ENCODE data around the gene BARX2. TPM values are rescaled to one million over a fixed set of nuclear protein-coding genes. Genes with fewer than 3 reads are reported as not detected.

Gene BARX2
- total and polyA plus RNA-seq, 2 donors (not counting 3 experiments of a cell fraction or from before 2014, with no cell fraction given) = not detected

DNA sequence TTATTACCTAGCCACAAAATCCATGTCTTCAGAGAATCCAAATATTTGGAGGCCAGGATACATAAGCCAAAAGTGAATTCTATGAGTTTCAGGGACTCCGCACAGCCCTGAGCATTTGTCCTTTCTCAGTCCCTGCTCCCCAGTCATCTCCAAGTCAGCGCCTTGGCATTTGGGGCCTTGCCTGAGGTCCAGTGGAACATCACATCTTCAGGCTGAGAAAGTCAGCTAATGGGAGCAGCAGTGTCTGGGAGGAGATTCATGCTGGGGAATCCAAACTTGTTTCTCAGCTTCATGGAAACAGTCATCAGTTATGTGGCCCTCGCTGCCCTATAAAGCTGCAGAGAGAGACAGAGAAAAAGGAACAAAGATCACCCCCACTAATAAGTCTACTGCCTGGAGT lies 70.9 kb downstream of the BARX2 start:
- no peak overlapping the region for H3K4me2 ChIP-seq (ENCODE audit: insufficient read depth, low read length)
- intact Hi-C loops (cut with micrococcal nuclease) (no loop called here), dilution Hi-C loops (cut with MboI; ENCODE audit: extremely low pct_ligation_motif_present, low sequenced_read_pairs) (no loop called here)
- H3K9me3 ChIP-seq (replicated peaks; ENCODE audit: control insufficient read depth, insufficient read depth, low read length) = peaks cover 3% of the 10 kb centered on the region
- no peaks in the 10 kb centered on the region for H3K79me2 ChIP-seq (ENCODE audit: control insufficient read depth, insufficient read depth, low read length)
- no peaks in the 10 kb centered on the region for H3K27me3 ChIP-seq (ENCODE audit: control insufficient read depth in 2 of 2, insufficient read depth in 2 of 2, low read length in 2 of 2)
- H2AFZ ChIP-seq (ENCODE audit: low read depth, low read length) = no peak overlapping the region
- no peak overlapping the region for H3K27ac ChIP-seq (ENCODE audit: insufficient read depth, low read depth, low read length)
- H4K20me1 ChIP-seq (replicated peaks; ENCODE audit: control insufficient read depth, extremely low read depth, insufficient read depth, low read length) = no peaks in the 10 kb centered on the region
- ChIA-PET CTCF (no interaction called here), POLR2A (no interaction called here)
- DNase-seq (ENCODE audit: low read depth, low spot score) (no peak), FAIRE-seq (no peak)
- H3K4me1 ChIP-seq (ENCODE audit: control insufficient read depth, extremely low read depth, insufficient read depth, low read length) = no peaks in the 10 kb centered on the region
- H3K4me3 ChIP-seq (replicated peaks in 1 of 3; ENCODE audit: insufficient read depth in 1 of 3, low read depth in 1 of 3, low read length in 3 of 3) = no peak overlapping the region
- H3K9ac ChIP-seq (replicated peaks; ENCODE audit: extremely low read depth, insufficient read depth, low read length) = no peak overlapping the region
- BruUV-seq (replicated peaks) = no TSS peak
- no peak for TF ChIP-seq CTCF (IDR thresholded peaks at IDR 0.05; ENCODE audit: extremely low read depth in 1 of 2, insufficient read depth in 1 of 2, low read depth in 1 of 2, low read length in 2 of 2)
- no peak for TF ChIP-seq GATA2 (IDR thresholded peaks at IDR 0.05; ENCODE audit: insufficient read depth, insufficient read length, low read depth, low read length)
- TF ChIP-seq POLR2AphosphoS5 (IDR thresholded peaks at IDR 0.05; ENCODE audit: insufficient read depth, low read depth, low read length) = no peak
- no peak for TF ChIP-seq JUN (IDR thresholded peaks at IDR 0.05; ENCODE audit: borderline replicate concordance, insufficient read depth, insufficient read length, low read depth)
- TF ChIP-seq MAX (IDR thresholded peaks at IDR 0.05; ENCODE audit: insufficient read depth, insufficient read length) = no peak
- H3K36me3 ChIP-seq (ENCODE audit: control insufficient read depth in 2 of 2, extremely low read depth in 1 of 2, insufficient read depth in 2 of 2, low read length in 2 of 2) = no peaks in the 10 kb centered on the region
- H3K9me1 ChIP-seq (replicated peaks; ENCODE audit: control insufficient read depth, extremely low read depth, insufficient read depth, low read length) = no peaks in the 10 kb centered on the region

Measured in endothelial cell of umbilical vein (primary cell).